ENCODE results near the gene SERPINB7. TPM values are rescaled to one million over a fixed set of nuclear protein-coding genes. Genes with fewer than 3 reads are reported as not detected.
A peak's percentile ranks its signal among the peaks of the same experiment; 100 is the strongest.

The SERPINB7 gene
- total and polyA plus RNA-seq, 2 of the 8 experiments (the other 6 are each of a cell fraction or from before 2014, with no cell fraction given): not detected

DNA sequence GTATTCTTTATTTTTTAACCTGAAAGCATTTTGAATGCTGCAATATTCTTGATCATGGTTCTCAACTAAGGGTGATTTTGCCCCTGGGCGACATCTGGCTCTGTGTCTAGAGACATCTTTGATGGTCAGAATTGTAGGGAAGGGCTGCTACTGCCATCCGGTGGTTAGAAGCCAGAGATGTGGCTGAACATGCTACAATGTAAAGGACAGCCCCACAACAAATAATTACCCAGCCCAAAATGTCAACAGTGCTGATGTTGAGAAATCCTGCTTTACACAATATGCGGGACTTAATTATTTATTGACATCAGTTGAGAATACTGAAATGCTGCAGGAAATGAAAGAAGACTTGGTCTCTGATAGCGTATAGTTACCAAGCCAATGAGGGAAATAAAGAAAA, 74.8 kb downstream of the SERPINB7 start:
- H3K56ac ChIP-seq (replicated peaks; ENCODE audit: insufficient read length, low read depth, low read length): no peak overlapping the region
- ChIA-PET POLR2A (ENCODE audit: partially characterized antibody) (no interaction called here), CTCF (ENCODE audit: partially characterized antibody) (interaction anchor here (0.7 to 2.6 kb wide), 5 partner anchors 11 to 340 kb away, joined by 3 to 11 read pairs (median 5); no protein-coding TSS in a partner anchor)
- no peak overlapping the region for H2BK5ac ChIP-seq (ENCODE audit: low read depth, low read length)
- no peak overlapping the region for H2AK5ac ChIP-seq (ENCODE audit: low read depth, low read length)
- no peak overlapping the region for H2BK120ac ChIP-seq (replicated peaks; ENCODE audit: low read depth, low read length)
- peak in 1 of 2 experiments; percentile 9 for DNase-seq (ENCODE audit: low read depth in 1 of 2, low spot score in 2 of 2)
- no peak overlapping the region for H2BK20ac ChIP-seq (ENCODE audit: low read length)
- H3K36me3 ChIP-seq (ENCODE audit: control insufficient read depth in 2 of 4, insufficient read depth in 4 of 4, low read length in 3 of 4): no peaks in the 10 kb centered on the region
- H3K27me3 ChIP-seq (replicated peaks in 1 of 4; ENCODE audit: control insufficient read depth in 3 of 4, extremely low read depth in 1 of 4, insufficient read depth in 3 of 4, low read length in 3 of 4): no peaks in the 10 kb centered on the region
- TF ChIP-seq NRF1 (IDR thresholded peaks at IDR 0.05; ENCODE audit: low read depth, low read length) (no peak), RAD21 (IDR thresholded peaks at IDR 0.05 in 1 of 2, conservative IDR thresholded peaks at IDR 0.05 in 1 of 2; ENCODE audit: low read depth in 2 of 2, low read length in 2 of 2) (peak; percentile 68 to 79), SIN3A (conservative IDR thresholded peaks at IDR 0.05 in 1 of 2, IDR thresholded peaks at IDR 0.05 in 1 of 2; ENCODE audit: low read depth in 1 of 2, low read length in 2 of 2) (no peak), TBP (IDR thresholded peaks at IDR 0.05; ENCODE audit: low read depth, low read length) (no peak), FOSL1 (IDR thresholded peaks at IDR 0.05; ENCODE audit: insufficient read depth, low read depth, low read length) (no peak)
- TF ChIP-seq, protein P1, sequence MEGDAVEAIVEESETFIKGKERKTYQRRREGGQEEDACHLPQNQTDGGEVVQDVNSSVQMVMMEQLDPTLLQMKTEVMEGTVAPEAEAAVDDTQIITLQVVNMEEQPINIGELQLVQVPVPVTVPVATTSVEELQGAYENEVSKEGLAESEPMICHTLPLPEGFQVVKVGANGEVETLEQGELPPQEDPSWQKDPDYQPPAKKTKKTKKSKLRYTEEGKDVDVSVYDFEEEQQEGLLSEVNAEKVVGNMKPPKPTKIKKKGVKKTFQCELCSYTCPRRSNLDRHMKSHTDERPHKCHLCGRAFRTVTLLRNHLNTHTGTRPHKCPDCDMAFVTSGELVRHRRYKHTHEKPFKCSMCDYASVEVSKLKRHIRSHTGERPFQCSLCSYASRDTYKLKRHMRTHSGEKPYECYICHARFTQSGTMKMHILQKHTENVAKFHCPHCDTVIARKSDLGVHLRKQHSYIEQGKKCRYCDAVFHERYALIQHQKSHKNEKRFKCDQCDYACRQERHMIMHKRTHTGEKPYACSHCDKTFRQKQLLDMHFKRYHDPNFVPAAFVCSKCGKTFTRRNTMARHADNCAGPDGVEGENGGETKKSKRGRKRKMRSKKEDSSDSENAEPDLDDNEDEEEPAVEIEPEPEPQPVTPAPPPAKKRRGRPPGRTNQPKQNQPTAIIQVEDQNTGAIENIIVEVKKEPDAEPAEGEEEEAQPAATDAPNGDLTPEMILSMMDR (IDR thresholded peaks at IDR 0.05; ENCODE audit: control extremely low read depth in 1 of 3, insufficient read depth in 1 of 3, low read depth in 1 of 3, low read length in 3 of 3): peak; percentile 34 to 79 (median 67)
- TF ChIP-seq, protein P2, sequence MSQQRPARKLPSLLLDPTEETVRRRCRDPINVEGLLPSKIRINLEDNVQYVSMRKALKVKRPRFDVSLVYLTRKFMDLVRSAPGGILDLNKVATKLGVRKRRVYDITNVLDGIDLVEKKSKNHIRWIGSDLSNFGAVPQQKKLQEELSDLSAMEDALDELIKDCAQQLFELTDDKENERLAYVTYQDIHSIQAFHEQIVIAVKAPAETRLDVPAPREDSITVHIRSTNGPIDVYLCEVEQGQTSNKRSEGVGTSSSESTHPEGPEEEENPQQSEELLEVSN (IDR thresholded peaks at IDR 0.05): no peak
- no peak overlapping the region for H4K8ac ChIP-seq (ENCODE audit: extremely low read depth, insufficient read depth, low read length)
- H2AFZ ChIP-seq (ENCODE audit: low read length): no peak overlapping the region
- no peak overlapping the region for H3K23ac ChIP-seq (ENCODE audit: insufficient read length)
- no peak overlapping the region for H3K18ac ChIP-seq (ENCODE audit: extremely low read depth, low read length)
- H3K27ac ChIP-seq (ENCODE audit: low read depth, low read length): no peak overlapping the region
- WGBS, 2 experiments (ENCODE audit: extremely low coverage in 1 of 2, insufficient coverage in 1 of 2, insufficient read length in 1 of 2, insufficient replicate concordance in 2 of 2, low coverage in 1 of 2, low lambda C conversion rate in 2 of 2, missing lambda C conversion rate in 1 of 2): 60% methylated on average over 4 of the region's 4 CpGs; no CpG with 5 or more reads in 1 of the 2 experiments
- H3K14ac ChIP-seq (ENCODE audit: insufficient read length): no peak overlapping the region
- no peak overlapping the region for H4K91ac ChIP-seq (replicated peaks; ENCODE audit: insufficient read length, low read length)
- H3K4me2 ChIP-seq (ENCODE audit: insufficient read depth in 1 of 2, low read depth in 2 of 2, low read length in 2 of 2): no peak overlapping the region
- no peaks in the 10 kb centered on the region for H3K23me2 ChIP-seq (ENCODE audit: low read depth, low read length)
- no peak overlapping the region for H3K9ac ChIP-seq (replicated peaks in 1 of 4; ENCODE audit: extremely low read depth in 1 of 4, low read depth in 3 of 4, low read length in 3 of 4)
- H3K4me1 ChIP-seq (replicated peaks in 1 of 4; ENCODE audit: control insufficient read depth in 3 of 4, insufficient read depth in 4 of 4, low read length in 3 of 4): no peaks in the 10 kb centered on the region
- no peak overlapping the region for H2BK15ac ChIP-seq (ENCODE audit: low read length)
- no peaks in the 10 kb centered on the region for H4K20me1 ChIP-seq (replicated peaks in 1 of 2; ENCODE audit: control insufficient read depth in 1 of 2, insufficient read depth in 2 of 2, low read length in 2 of 2)
- H3K4ac ChIP-seq (replicated peaks; ENCODE audit: insufficient read length, low read depth, low read length): no peak overlapping the region
- H3K9me3 ChIP-seq (ENCODE audit: insufficient read depth in 2 of 2, low read depth in 1 of 2, low read length in 1 of 2): no peaks in the 10 kb centered on the region
- H4K5ac ChIP-seq (ENCODE audit: insufficient read length, low read depth, low read length): no peak overlapping the region
- no peak overlapping the region for H2BK12ac ChIP-seq (ENCODE audit: low read depth, low read length)
- no peaks in the 10 kb centered on the region for H3K79me1 ChIP-seq (ENCODE audit: low read depth, low read length)
- FAIRE-seq: peak; percentile 73
- no peaks in the 10 kb centered on the region for H3K79me2 ChIP-seq (ENCODE audit: control insufficient read depth in 1 of 2, insufficient read depth in 2 of 2, low read length in 2 of 2)
- H3K4me3 ChIP-seq (ENCODE audit: extremely low read depth in 1 of 4, insufficient read depth in 2 of 4, low read depth in 3 of 4, low read length in 4 of 4): no peak overlapping the region

Measured in H1 (cell line).